WTC11 (cell line): Measurements from ENCODE around the gene RFPL4A. TPM values are rescaled to one million over a fixed set of nuclear protein-coding genes. Genes with fewer than 3 reads are reported as not detected.

Source experiments
- ATAC-seq: fragments of 200-7000 bp; cut with Tn5 transposase; 2 replicates; pipeline ENCODE4 v1.10.0; 2021; ENCODE audit warnings: mild to moderate bottlenecking, moderate library complexity
- CTCF ChIA-PET: fragments of 300-600 bp; sonication (Branson Sonifier 250); formaldehyde crosslinking; loops from one replicate; lab custom pipeline; 2021; ENCODE audit warnings: antibody characterized with exemption; lab: Charles Lee
- POLR2A ChIA-PET: fragments of 350-600 bp; sonication (Branson Sonifier 250); formaldehyde crosslinking; loops from one replicate; lab custom pipeline; 2021; ENCODE audit warnings: antibody characterized with exemption; lab: Charles Lee
- DNase-seq: peaks from one replicate; pipeline ENCODE4 v3.0.0; 2021; ENCODE audit warnings: low spot score
- H3K27ac Mint-ChIP-seq: 2 replicates; pipeline ENCODE4 v1.8.0; 2021; ENCODE audit warnings: mixed read lengths
- H3K27me3 Mint-ChIP-seq: 2 replicates; pipeline ENCODE4 v1.8.0; 2021; ENCODE audit warnings: low read depth, mild to moderate bottlenecking, moderate library complexity, mixed read lengths
- H3K36me3 Mint-ChIP-seq: 2 replicates; pipeline ENCODE4 v1.8.0; 2021; ENCODE audit warnings: mixed read lengths
- H3K4me1 Mint-ChIP-seq: 2 replicates; pipeline ENCODE4 v1.8.0; 2022; ENCODE audit warnings: mixed read lengths
- H3K4me3 Mint-ChIP-seq: 2 replicates; pipeline ENCODE4 v1.8.0; 2021; ENCODE audit warnings: mild to moderate bottlenecking, moderate library complexity, mixed read lengths
- H3K9me3 Mint-ChIP-seq: 2 replicates; pipeline ENCODE4 v1.8.0; 2021; ENCODE audit warnings: mixed read lengths
- GABPB1 ChIP-seq: sonication (generic); formaldehyde crosslinking; IDR thresholded peaks from 2 replicates; pipeline ENCODE4 v1.8.1; 2023; ENCODE audit warnings: mild to moderate bottlenecking, missing genetic modification reagents
- IRF2 ChIP-seq: sonication (generic); formaldehyde crosslinking; IDR thresholded peaks from 2 replicates; pipeline ENCODE4 v1.8.0; 2022; ENCODE audit warnings: low read depth, missing genetic modification reagents, borderline replicate concordance
- NR2C2 ChIP-seq: sonication (generic); formaldehyde crosslinking; IDR thresholded peaks from 2 replicates; pipeline ENCODE4 v1.8.0; 2022; ENCODE audit warnings: mild to moderate bottlenecking, missing genetic modification reagents
- OVOL2 ChIP-seq: fragments of 250-450 bp; sonication (Bioruptor Pico); IDR thresholded peaks from 2 replicates; pipeline ENCODE4 v1.9.0; 2021; ENCODE audit warnings: mild to moderate bottlenecking, borderline replicate concordance
- TP53 ChIP-seq: sonication (generic); formaldehyde crosslinking; IDR thresholded peaks from 2 replicates; pipeline ENCODE4 v1.8.1; 2023; ENCODE audit warnings: mild to moderate bottlenecking, missing genetic modification reagents
- ZNF396 ChIP-seq: fragments of 250-450 bp; sonication (Bioruptor Pico); IDR thresholded peaks from 2 replicates; pipeline ENCODE4 v1.8.0; 2021; ENCODE audit warnings: mild to moderate bottlenecking, moderate library complexity, borderline replicate concordance
- ZNF423 ChIP-seq: fragments of 250-450 bp; sonication (Bioruptor Pico); IDR thresholded peaks from 2 replicates; pipeline ENCODE4 v2.1.2; 2022; ENCODE audit warnings: mild to moderate bottlenecking, moderate library complexity
- total RNA-seq: library from RNA; stranded (reverse); gene quantifications from 3 replicates; pipeline ENCODE4 v1.2.3, GENCODE V29; 2021
- TF ChIP-seq, protein P1 (sequence below): sonication (generic); formaldehyde crosslinking; IDR thresholded peaks from 2 replicates; pipeline ENCODE4 v1.8.0; 2023; ENCODE audit warnings: mild to moderate bottlenecking, missing genetic modification reagents
- TF ChIP-seq, protein P2 (sequence below): sonication (generic); formaldehyde crosslinking; IDR thresholded peaks from 2 replicates; pipeline ENCODE4 v1.8.1; 2022; ENCODE audit warnings: low read depth, missing genetic modification reagents, borderline replicate concordance
- TF ChIP-seq, protein P3 (sequence below): sonication (generic); formaldehyde crosslinking; IDR thresholded peaks from 2 replicates; pipeline ENCODE4 v1.8.1; 2023; ENCODE audit warnings: mild to moderate bottlenecking, moderate library complexity, missing genetic modification reagents
- TF ChIP-seq, protein P4 (sequence below): sonication (generic); formaldehyde crosslinking; IDR thresholded peaks from 2 replicates; pipeline ENCODE4 v1.8.0; 2022; ENCODE audit warnings: missing genetic modification reagents
- TF ChIP-seq, protein P5 (sequence below): fragments of 250-450 bp; sonication (Bioruptor Pico); IDR thresholded peaks from 2 replicates; pipeline ENCODE4 v1.9.0; 2021; ENCODE audit warnings: mild to moderate bottlenecking, borderline replicate concordance
- TF ChIP-seq, protein P6 (sequence below): fragments of 250-450 bp; sonication (Bioruptor Pico); IDR thresholded peaks from 2 replicates; pipeline ENCODE4 v2.1.2; 2022; ENCODE audit warnings: mild to moderate bottlenecking, moderate library complexity

The RFPL4A gene
- total RNA-seq, 1 experiment from 2014 or later, result not detected

DNA sequence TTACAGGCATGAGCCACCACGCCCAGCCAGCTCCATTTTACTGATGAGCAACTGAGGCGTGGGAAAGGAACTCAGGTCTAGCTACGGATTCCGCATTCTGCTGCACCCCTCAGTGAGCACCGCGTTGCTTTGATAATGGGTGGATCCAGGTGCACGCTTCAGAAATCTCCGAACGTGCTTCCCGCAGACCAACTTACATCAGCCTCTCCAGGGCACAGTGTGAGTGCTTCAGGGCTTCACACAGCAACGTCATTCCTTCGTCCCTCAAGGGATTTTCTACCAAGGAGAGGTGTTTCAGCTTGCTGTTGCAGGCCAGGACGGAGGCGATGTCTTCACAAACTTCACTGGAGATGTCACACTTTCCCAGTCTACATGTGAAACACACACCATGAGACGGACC lies 42.4 kb upstream of the RFPL4A start:
- no peaks in the 10 kb centered on the region for H3K4me1 Mint-ChIP-seq
- no peak for DNase-seq
- ATAC-seq, result no peak
- POLR2A ChIA-PET, result no interaction called here
- H3K27ac Mint-ChIP-seq, result no peak overlapping the region
- TF ChIP-seq, protein P1, sequence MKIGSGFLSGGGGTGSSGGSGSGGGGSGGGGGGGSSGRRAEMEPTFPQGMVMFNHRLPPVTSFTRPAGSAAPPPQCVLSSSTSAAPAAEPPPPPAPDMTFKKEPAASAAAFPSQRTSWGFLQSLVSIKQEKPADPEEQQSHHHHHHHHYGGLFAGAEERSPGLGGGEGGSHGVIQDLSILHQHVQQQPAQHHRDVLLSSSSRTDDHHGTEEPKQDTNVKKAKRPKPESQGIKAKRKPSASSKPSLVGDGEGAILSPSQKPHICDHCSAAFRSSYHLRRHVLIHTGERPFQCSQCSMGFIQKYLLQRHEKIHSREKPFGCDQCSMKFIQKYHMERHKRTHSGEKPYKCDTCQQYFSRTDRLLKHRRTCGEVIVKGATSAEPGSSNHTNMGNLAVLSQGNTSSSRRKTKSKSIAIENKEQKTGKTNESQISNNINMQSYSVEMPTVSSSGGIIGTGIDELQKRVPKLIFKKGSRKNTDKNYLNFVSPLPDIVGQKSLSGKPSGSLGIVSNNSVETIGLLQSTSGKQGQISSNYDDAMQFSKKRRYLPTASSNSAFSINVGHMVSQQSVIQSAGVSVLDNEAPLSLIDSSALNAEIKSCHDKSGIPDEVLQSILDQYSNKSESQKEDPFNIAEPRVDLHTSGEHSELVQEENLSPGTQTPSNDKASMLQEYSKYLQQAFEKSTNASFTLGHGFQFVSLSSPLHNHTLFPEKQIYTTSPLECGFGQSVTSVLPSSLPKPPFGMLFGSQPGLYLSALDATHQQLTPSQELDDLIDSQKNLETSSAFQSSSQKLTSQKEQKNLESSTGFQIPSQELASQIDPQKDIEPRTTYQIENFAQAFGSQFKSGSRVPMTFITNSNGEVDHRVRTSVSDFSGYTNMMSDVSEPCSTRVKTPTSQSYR (CRISPR knock-in tag), result no peak
- TF ChIP-seq GABPB1, result no peak
- TF ChIP-seq, protein P2, sequence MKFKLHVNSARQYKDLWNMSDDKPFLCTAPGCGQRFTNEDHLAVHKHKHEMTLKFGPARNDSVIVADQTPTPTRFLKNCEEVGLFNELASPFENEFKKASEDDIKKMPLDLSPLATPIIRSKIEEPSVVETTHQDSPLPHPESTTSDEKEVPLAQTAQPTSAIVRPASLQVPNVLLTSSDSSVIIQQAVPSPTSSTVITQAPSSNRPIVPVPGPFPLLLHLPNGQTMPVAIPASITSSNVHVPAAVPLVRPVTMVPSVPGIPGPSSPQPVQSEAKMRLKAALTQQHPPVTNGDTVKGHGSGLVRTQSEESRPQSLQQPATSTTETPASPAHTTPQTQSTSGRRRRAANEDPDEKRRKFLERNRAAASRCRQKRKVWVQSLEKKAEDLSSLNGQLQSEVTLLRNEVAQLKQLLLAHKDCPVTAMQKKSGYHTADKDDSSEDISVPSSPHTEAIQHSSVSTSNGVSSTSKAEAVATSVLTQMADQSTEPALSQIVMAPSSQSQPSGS, result no peak
- TF ChIP-seq IRF2 (CRISPR knock-in tag), result no peak
- TF ChIP-seq, protein P3, sequence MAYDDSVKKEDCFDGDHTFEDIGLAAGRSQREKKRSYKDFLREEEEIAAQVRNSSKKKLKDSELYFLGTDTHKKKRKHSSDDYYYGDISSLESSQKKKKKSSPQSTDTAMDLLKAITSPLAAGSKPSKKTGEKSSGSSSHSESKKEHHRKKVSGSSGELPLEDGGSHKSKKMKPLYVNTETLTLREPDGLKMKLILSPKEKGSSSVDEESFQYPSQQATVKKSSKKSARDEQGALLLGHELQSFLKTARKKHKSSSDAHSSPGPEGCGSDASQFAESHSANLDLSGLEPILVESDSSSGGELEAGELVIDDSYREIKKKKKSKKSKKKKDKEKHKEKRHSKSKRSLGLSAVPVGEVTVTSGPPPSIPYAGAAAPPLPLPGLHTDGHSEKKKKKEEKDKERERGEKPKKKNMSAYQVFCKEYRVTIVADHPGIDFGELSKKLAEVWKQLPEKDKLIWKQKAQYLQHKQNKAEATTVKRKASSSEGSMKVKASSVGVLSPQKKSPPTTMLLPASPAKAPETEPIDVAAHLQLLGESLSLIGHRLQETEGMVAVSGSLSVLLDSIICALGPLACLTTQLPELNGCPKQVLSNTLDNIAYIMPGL (CRISPR knock-in tag), result no peak
- no peak for TF ChIP-seq NR2C2 (CRISPR knock-in tag)
- TF ChIP-seq ZNF396 (CRISPR knock-in tag), result no peak
- TF ChIP-seq, protein P4, sequence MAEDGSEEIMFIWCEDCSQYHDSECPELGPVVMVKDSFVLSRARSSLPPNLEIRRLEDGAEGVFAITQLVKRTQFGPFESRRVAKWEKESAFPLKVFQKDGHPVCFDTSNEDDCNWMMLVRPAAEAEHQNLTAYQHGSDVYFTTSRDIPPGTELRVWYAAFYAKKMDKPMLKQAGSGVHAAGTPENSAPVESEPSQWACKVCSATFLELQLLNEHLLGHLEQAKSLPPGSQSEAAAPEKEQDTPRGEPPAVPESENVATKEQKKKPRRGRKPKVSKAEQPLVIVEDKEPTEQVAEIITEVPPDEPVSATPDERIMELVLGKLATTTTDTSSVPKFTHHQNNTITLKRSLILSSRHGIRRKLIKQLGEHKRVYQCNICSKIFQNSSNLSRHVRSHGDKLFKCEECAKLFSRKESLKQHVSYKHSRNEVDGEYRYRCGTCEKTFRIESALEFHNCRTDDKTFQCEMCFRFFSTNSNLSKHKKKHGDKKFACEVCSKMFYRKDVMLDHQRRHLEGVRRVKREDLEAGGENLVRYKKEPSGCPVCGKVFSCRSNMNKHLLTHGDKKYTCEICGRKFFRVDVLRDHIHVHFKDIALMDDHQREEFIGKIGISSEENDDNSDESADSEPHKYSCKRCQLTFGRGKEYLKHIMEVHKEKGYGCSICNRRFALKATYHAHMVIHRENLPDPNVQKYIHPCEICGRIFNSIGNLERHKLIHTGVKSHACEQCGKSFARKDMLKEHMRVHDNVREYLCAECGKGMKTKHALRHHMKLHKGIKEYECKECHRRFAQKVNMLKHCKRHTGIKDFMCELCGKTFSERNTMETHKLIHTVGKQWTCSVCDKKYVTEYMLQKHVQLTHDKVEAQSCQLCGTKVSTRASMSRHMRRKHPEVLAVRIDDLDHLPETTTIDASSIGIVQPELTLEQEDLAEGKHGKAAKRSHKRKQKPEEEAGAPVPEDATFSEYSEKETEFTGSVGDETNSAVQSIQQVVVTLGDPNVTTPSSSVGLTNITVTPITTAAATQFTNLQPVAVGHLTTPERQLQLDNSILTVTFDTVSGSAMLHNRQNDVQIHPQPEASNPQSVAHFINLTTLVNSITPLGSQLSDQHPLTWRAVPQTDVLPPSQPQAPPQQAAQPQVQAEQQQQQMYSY, result no peak
- TF ChIP-seq, protein P5, sequence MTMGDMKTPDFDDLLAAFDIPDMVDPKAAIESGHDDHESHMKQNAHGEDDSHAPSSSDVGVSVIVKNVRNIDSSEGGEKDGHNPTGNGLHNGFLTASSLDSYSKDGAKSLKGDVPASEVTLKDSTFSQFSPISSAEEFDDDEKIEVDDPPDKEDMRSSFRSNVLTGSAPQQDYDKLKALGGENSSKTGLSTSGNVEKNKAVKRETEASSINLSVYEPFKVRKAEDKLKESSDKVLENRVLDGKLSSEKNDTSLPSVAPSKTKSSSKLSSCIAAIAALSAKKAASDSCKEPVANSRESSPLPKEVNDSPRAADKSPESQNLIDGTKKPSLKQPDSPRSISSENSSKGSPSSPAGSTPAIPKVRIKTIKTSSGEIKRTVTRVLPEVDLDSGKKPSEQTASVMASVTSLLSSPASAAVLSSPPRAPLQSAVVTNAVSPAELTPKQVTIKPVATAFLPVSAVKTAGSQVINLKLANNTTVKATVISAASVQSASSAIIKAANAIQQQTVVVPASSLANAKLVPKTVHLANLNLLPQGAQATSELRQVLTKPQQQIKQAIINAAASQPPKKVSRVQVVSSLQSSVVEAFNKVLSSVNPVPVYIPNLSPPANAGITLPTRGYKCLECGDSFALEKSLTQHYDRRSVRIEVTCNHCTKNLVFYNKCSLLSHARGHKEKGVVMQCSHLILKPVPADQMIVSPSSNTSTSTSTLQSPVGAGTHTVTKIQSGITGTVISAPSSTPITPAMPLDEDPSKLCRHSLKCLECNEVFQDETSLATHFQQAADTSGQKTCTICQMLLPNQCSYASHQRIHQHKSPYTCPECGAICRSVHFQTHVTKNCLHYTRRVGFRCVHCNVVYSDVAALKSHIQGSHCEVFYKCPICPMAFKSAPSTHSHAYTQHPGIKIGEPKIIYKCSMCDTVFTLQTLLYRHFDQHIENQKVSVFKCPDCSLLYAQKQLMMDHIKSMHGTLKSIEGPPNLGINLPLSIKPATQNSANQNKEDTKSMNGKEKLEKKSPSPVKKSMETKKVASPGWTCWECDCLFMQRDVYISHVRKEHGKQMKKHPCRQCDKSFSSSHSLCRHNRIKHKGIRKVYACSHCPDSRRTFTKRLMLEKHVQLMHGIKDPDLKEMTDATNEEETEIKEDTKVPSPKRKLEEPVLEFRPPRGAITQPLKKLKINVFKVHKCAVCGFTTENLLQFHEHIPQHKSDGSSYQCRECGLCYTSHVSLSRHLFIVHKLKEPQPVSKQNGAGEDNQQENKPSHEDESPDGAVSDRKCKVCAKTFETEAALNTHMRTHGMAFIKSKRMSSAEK (CRISPR knock-in tag), result no peak
- TF ChIP-seq OVOL2 (CRISPR knock-in tag), result no peak
- no peak for TF ChIP-seq TP53
- TF ChIP-seq ZNF423, result no peak
- TF ChIP-seq, protein P6, sequence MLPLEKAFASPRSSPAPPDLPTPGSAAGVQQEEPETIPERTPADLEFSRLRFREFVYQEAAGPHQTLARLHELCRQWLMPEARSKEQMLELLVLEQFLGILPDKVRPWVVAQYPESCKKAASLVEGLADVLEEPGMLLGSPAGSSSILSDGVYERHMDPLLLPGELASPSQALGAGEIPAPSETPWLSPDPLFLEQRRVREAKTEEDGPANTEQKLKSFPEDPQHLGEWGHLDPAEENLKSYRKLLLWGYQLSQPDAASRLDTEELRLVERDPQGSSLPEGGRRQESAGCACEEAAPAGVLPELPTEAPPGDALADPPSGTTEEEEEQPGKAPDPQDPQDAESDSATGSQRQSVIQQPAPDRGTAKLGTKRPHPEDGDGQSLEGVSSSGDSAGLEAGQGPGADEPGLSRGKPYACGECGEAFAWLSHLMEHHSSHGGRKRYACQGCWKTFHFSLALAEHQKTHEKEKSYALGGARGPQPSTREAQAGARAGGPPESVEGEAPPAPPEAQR (CRISPR knock-in tag), result no peak
- TF ChIP-seq, all 79 proteins: peak for 0
- CTCF ChIA-PET, result no interaction called here
- Mint-ChIP-seq H3K4me3 (no peak overlapping the region), H3K36me3 (peaks cover 68% of the 10 kb centered on the region), H3K27me3 (peaks cover 39% of the 10 kb centered on the region), H3K9me3 (peaks cover 82% of the 10 kb centered on the region)
